Superior temporal gyrus (tissue), 1 donor: ENCODE measurements around the gene NCSTN.

Experiments used
- DNase-seq: peaks from one replicate; pipeline ENCODE4 v3.0.0-alpha.2; 2016; ENCODE audit errors: extremely low spot score

The NCSTN gene

GRCh38 chr1:160406131-160406968 is 63.2 kb downstream of the NCSTN start:
- DNase-seq = no peak

GRCh38 chr1:160407839-160408801 is 64.9 kb downstream of the NCSTN start:
- no peak for DNase-seq
